Upper lobe of left lung (tissue), 4 donors: ENCODE measurements around the gene MILR1.
"Not testable (repeated sequence)": the region's sequence is repeated elsewhere in the genome, so short reads cannot be mapped to it uniquely, and the experiment has no call there.

Source experiments
- EP300 ChIP-seq, 4 donors: sonication (generic); formaldehyde crosslinking; IDR thresholded peaks; one replicate each; pipeline ENCODE4 v1.5.1; 2017; ENCODE audit warnings: antibody characterized with exemption in 4 of 4, control low read depth in 2 of 4
- POLR2A ChIP-seq, 4 donors: fragments of 450-650 bp; IDR thresholded peaks; one replicate each; pipeline ENCODE4 v1.5.1; 2016 to 2017; ENCODE audit warnings: antibody characterized with exemption in 4 of 4, mild to moderate bottlenecking in 2 of 4

GRCh38 chr17:64430036-64430435, 18.9 kb upstream of the MILR1 start:
- TF ChIP-seq EP300, POLR2A (IDR thresholded peaks at IDR 0.05): not testable (repeated sequence)
